NCI-H2107 (cell line): ENCODE measurements around the gene ABCC5.

Experiments used
- DNase-seq: peaks from one replicate; lab custom pipeline; 2025; lab: John Stamatoyannopoulos, UW

The ABCC5 gene

GRCh38 chr3:183975981-183976662, 41.6 kb downstream of the ABCC5 start:
- DNase-seq: no peak

- DNase-seq: no peak
Measured at GRCh38 chr3:183968666-183969245, 48.9 kb downstream of the ABCC5 start.

GRCh38 chr3:183967693-183968092, 50.0 kb downstream of the ABCC5 start:
- no peak for DNase-seq

GRCh38 chr3:183966361-183966791, 51.3 kb downstream of the ABCC5 start:
- DNase-seq: no peak

- DNase-seq: no peak
Measured at GRCh38 chr3:183962807-183963206, 54.9 kb downstream of the ABCC5 start.

- DNase-seq: no peak
Measured at GRCh38 chr3:183959214-183959613, 58.5 kb downstream of the ABCC5 start.

GRCh38 chr3:183958775-183959174, 58.9 kb downstream of the ABCC5 start:
- DNase-seq: no peak

- no peak for DNase-seq
Measured at GRCh38 chr3:183958226-183958625, 59.5 kb downstream of the ABCC5 start.

GRCh38 chr3:183954875-183955274, 62.8 kb downstream of the ABCC5 start:
- DNase-seq: no peak

- DNase-seq: no peak
Measured at GRCh38 chr3:183953471-183954070, 64.1 kb downstream of the ABCC5 start.

- DNase-seq: no peak
Measured at GRCh38 chr3:183951459-183951858, 66.2 kb downstream of the ABCC5 start.

GRCh38 chr3:183949690-183950089, 68.0 kb downstream of the ABCC5 start:
- no peak for DNase-seq

GRCh38 chr3:183946037-183946436, 71.6 kb downstream of the ABCC5 start:
- no peak for DNase-seq

- no peak for DNase-seq
Measured at GRCh38 chr3:183944775-183945174, 72.9 kb downstream of the ABCC5 start.

- DNase-seq: no peak
Measured at GRCh38 chr3:183943739-183944138, 73.9 kb downstream of the ABCC5 start.

- no peak for DNase-seq
Measured at GRCh38 chr3:183941216-183941615, 76.5 kb downstream of the ABCC5 start.

GRCh38 chr3:183937601-183938286, 79.9 kb downstream of the ABCC5 start:
- DNase-seq: no peak

GRCh38 chr3:183933160-183933559, 84.5 kb downstream of the ABCC5 start:
- no peak for DNase-seq

GRCh38 chr3:183931881-183932280, 85.8 kb downstream of the ABCC5 start:
- DNase-seq: no peak

GRCh38 chr3:183930086-183930485, 87.6 kb downstream of the ABCC5 start:
- DNase-seq: no peak

GRCh38 chr3:183927059-183927458, 90.6 kb downstream of the ABCC5 start:
- DNase-seq: no peak

- DNase-seq: no peak
Measured at GRCh38 chr3:183924956-183925355, 92.7 kb downstream of the ABCC5 start.

GRCh38 chr3:183924543-183924942, 93.1 kb downstream of the ABCC5 start:
- no peak for DNase-seq
